Renal cortex interstitium (tissue), 11 donors: ENCODE data around the gene UBE2V1. TPM values are rescaled to one million over a fixed set of nuclear protein-coding genes. Genes with fewer than 3 reads are reported as not detected.

ENCODE experiments used
- DNase-seq, 11 donors: peaks; one replicate each; pipeline ENCODE4 v3.0.0-alpha.2; 2013; ENCODE audit warnings: low read depth in 9 of 11, low spot score in 4 of 11; ENCODE audit errors: extremely low read depth in 1 of 11
- polyA plus RNA-seq, 3 donors: library from polyadenylated mRNA; unstranded; fragments of 120-200 nt; gene quantifications; one replicate each; pipeline ENCODE4 v1.2.1, GENCODE V29; 2013; ENCODE audit not compliant: insufficient read length in 3 of 3

The UBE2V1 gene
- polyA plus RNA-seq, 3 donors = 149 to 170 (median 149) TPM

GRCh38 chr20:50058662-50059402, 54.1 kb downstream of the UBE2V1 start:
- no peak for DNase-seq

- no peak for DNase-seq
Measured at GRCh38 chr20:50057714-50058053, 55.3 kb downstream of the UBE2V1 start.

GRCh38 chr20:50056951-50057713, 55.8 kb downstream of the UBE2V1 start:
- DNase-seq = no peak

- no peak for DNase-seq
Measured at GRCh38 chr20:50056408-50056926, 56.5 kb downstream of the UBE2V1 start.

- DNase-seq = no peak
Measured at GRCh38 chr20:50055524-50056083, 57.3 kb downstream of the UBE2V1 start.

GRCh38 chr20:50054626-50055511, 58.1 kb downstream of the UBE2V1 start:
- peak in 8 of 11 donors; percentile 63 to 80 (median 68) for DNase-seq

GRCh38 chr20:50054231-50054547, 58.8 kb downstream of the UBE2V1 start:
- no peak for DNase-seq

- no peak for DNase-seq
Measured at GRCh38 chr20:50053362-50054230, 59.4 kb downstream of the UBE2V1 start.

GRCh38 chr20:50052550-50053361, 60.2 kb downstream of the UBE2V1 start:
- DNase-seq = peak in 1 of 11 donors; percentile 46

GRCh38 chr20:50050660-50051308, 62.2 kb downstream of the UBE2V1 start:
- no peak for DNase-seq

- no peak for DNase-seq
Measured at GRCh38 chr20:50050214-50050613, 62.7 kb downstream of the UBE2V1 start.

- DNase-seq = no peak
Measured at GRCh38 chr20:50049442-50050026, 63.4 kb downstream of the UBE2V1 start.

- no peak for DNase-seq
Measured at GRCh38 chr20:50048420-50049166, 64.4 kb downstream of the UBE2V1 start.

GRCh38 chr20:50044353-50044960, 68.5 kb downstream of the UBE2V1 start:
- DNase-seq = no peak

- DNase-seq = no peak
Measured at GRCh38 chr20:50043573-50044352, 69.2 kb downstream of the UBE2V1 start.
